ENCODE measurements around the gene TTC13.

DNA sequence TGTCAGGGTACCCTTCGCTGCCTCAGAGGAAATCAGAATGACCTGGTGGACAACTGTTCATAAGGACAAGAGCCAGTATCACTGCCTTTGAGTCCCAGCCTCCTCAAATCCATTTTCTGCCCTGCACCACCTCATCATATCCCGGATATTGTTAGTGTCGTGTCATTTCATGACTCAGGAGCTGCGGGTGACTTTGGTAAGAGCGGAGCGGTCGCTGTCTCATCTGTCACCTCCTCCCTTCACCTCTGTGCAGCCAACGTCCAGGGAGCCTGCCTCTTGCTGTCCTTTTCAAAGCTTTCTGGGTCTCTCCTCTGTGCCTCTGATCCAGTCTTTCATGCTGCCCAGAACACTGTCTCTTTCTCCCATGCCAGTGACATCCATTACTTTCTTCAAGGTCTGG lies 103.3 kb downstream of the TTC13 start:
- TF ChIP-seq, protein P1, sequence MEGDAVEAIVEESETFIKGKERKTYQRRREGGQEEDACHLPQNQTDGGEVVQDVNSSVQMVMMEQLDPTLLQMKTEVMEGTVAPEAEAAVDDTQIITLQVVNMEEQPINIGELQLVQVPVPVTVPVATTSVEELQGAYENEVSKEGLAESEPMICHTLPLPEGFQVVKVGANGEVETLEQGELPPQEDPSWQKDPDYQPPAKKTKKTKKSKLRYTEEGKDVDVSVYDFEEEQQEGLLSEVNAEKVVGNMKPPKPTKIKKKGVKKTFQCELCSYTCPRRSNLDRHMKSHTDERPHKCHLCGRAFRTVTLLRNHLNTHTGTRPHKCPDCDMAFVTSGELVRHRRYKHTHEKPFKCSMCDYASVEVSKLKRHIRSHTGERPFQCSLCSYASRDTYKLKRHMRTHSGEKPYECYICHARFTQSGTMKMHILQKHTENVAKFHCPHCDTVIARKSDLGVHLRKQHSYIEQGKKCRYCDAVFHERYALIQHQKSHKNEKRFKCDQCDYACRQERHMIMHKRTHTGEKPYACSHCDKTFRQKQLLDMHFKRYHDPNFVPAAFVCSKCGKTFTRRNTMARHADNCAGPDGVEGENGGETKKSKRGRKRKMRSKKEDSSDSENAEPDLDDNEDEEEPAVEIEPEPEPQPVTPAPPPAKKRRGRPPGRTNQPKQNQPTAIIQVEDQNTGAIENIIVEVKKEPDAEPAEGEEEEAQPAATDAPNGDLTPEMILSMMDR (conservative IDR thresholded peaks at IDR 0.05; ENCODE audit: low read depth, low read length): no peak
- no peak for TF ChIP-seq MAZ (IDR thresholded peaks at IDR 0.05; ENCODE audit: borderline replicate concordance, low read depth, low read length)
- TF ChIP-seq RAD21 (IDR thresholded peaks at IDR 0.05; ENCODE audit: low read length): no peak
- no peak for TF ChIP-seq FOS (IDR thresholded peaks at IDR 0.05; ENCODE audit: low read depth, low read length)
- no peak for TF ChIP-seq RCOR1 (IDR thresholded peaks at IDR 0.05; ENCODE audit: insufficient replicate concordance, low read length)
- TF ChIP-seq POLR2A (IDR thresholded peaks at IDR 0.05; ENCODE audit: low read depth, low read length): no peak
